GM19035 (cell line): ENCODE data around the gene HDAC5.
"Not testable (repeated sequence)": the region's sequence is repeated elsewhere in the genome, so short reads cannot be mapped to it uniquely, and the experiment has no call there.

ENCODE experiments used
- ATAC-seq: cut with Tn5 transposase; IDR thresholded peaks from one replicate; pipeline ENCODE4 v1.9.1; 2021; ENCODE audit not compliant: unreplicated experiment

The HDAC5 gene

GRCh38 chr17:44071198-44071520, 52.3 kb downstream of the HDAC5 start:
- ATAC-seq = no peak

GRCh38 chr17:44070455-44071197, 52.8 kb downstream of the HDAC5 start, which contains the start of gene G6PC3:
TSS of gene G6PC3 (plus strand) at chr17:44070735. CDS start at chr17:44070966, 231 bp downstream.
- peak; percentile 74 for ATAC-seq

DNA sequence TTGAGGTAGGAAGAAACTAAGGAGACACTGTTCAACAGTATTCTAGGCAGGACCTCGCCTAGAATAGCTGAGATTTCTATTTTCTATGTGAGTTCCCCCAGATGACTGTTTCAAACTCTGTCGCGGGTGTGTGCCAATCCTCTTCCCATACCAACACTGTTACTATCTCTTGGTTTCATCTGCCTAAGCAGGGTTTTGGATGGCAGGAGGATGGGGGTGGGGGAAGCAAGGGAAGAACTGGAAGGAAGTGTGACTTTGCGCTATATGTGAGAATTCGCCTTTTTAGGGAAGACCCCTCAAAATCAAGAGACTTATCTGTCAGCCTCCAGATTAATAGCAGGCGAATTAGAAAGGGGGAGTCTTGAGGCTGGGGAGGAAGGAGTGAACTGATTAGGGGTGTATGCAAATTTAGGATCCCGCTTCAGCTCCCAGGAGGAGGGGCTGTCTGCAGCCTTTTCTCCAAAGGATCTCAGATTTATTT, 53.4 kb downstream of the HDAC5 start:
- no peak for ATAC-seq

DNA sequence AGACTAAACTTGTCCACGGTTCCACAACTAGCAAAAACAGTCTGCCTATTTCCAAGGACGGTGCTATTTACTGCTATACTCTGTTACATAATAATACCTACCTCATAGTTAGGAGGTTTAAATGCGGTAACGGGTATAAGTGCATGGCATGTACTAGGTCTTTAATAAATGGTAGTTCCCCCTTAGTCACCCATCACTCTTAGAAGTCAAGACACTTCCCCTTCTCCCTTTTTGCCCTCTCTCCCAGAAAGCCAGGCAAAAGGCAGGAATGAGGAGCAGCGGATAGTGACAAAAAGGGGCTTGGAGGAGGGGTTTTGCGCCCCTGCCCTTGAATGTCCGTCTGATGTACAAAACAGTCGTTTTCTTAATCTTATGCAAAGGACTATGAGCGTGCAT, 55.9 kb downstream of the HDAC5 start:
- no peak for ATAC-seq

DNA sequence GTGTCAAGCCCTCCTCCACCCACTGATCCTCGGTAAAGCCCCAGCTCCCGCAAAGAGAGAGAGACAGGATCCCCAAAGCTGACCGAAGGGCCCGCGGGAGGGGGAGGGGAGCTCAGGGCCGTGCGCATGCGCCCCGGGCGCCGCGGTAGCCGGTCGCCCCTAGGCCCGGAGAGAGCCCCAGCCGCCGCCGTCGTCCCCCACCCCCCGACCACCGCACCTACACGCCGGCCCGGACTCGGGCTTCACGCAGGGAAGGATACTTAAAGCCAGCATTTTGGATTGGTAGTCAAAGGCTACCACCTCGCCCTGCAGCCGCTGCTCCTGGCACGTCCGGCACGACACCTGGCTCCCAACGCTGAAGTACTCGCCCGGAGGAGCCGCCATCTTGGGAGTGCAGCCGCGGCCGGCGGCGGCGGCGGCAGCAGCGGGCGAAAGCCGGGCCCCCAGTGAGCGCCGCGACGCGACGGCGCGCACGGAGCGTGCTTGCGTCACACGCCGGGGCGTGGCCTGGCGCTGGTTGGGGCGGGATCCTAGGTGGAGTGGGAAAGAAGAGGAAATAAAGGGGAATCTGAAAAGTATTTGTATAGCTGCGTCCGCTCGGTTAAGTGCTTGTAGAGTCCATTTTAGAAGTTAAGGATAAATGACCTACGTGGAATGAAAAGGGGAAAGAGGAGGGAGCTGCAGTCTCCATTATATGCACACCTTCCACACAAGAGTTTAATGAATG, 57.1 kb downstream of the HDAC5 start, which contains the start of gene LSM12:
TSS of gene LSM12 (minus strand) at position 468 of the 727 bp plus-strand sequence. CDS start at position 384, 84 bp downstream.
- ATAC-seq = peak; percentile 70

DNA sequence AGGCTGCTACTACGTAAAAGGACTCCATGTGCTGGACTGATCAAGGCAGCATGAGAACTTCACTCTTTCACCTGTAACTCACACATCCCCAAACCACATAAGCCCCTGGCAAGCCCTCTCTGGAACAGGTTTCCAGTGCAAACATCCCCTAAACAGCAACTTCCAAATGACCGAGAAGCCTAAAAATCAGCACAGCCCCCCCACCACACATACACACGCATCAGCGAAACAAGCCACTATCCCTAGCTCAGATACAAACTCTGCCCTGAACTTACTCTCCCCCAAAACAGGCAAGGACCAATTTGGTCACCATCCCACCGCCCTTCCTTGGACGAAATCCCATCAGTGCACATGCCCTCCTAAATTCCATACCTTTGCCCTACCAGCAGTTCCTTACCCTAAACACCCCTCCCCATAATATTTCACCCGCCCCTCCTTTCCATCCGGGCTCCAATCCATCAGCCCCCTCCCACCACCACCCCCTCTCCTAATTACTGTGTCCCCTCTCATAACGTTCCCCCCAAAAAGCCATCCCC, 57.7 kb downstream of the HDAC5 start:
- ATAC-seq = no peak

DNA sequence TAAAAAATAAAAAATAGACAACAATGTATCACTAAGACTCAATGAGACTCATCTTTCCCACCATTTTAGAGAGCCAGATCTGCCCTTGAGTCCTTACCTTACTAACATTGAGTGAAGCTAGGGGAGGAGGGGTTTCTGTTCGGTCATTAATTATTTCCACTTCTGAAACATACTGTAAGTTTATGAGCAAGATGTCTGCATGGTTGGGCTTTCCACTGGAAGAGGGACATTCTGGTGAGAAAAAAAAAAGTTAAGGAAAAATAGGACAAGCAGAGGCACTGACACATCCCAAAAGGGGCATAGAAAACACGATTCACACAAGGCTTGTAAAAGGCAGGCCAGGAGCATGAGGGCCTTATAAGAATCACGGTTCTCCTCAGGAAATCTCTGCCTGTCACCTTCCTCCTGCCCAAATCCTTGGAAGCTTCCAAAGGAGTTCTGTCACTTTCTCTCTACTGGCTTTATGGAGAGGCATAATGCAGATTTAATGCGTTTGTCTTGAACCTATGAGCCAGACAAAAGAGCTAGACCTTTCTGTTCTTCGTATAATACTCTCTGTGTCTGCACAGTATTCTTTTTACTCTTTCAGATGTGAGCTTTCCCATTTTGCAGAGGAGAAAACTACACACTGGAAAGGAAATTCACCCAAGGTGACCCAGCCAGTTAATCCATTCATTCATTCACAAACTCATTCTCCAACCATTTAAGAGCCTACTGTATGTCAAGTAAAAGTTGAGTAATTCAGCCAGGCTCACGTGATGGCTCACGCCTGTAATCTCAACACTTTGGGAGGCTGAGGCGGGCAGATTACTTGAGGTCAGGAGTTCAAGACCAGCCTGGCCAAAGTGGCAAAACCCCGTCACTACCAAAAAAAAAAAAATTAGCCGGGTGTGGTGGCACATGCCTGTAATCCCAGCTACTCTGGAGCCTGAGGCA, 59.5 kb downstream of the HDAC5 start:
- no peak for ATAC-seq

DNA sequence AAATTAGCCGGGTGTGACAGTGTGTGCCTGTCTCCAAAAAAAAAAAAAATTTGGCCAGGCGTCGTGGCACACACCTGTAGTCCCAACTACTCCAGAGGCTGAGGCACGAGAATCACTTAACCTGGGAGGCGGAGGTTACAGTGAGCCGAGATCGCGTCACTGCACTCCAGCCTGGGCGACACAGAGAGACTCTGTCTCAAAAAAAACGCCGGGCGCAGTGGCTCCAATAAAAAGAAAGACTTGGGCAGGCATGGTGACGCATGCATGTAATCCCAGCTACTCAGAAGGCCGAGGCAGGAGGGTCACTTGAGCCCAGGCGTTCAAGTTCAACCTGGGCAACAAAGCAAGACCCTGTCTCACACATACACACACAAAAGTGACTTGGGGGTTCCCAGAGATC, 60.6 kb downstream of the HDAC5 start:
- no peak for ATAC-seq

GRCh38 chr17:44061446-44061845, 62.0 kb downstream of the HDAC5 start:
- no peak for ATAC-seq

GRCh38 chr17:44059101-44059892, 64.1 kb downstream of the HDAC5 start:
- ATAC-seq = no peak

GRCh38 chr17:44053125-44053872, 70.1 kb downstream of the HDAC5 start:
- no peak for ATAC-seq

- ATAC-seq = no peak
These were observed 74.0 kb downstream of the HDAC5 start for GRCh38 chr17:44049294-44050060.

DNA sequence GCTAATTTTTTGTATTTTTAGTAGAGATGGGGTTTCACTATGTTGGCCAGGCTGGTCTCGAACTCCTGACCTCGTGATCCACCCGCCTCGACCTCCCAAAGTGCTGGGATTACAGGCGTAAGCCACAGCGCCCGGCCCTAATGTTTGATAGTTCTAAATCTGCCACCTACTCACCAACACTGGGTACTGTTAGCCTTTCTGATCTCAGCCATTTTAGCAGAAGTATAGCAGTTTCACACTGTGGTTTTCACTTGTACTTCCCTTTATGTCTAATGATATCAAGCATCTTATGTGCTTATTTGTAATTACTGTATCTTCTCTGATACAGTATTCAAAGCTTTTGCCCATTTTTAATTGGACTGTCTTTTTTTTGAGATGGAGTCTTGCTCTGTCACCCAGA, 76.5 kb downstream of the HDAC5 start:
- ATAC-seq = not testable (repeated sequence)

GRCh38 chr17:44045486-44045885, 78.0 kb downstream of the HDAC5 start:
- ATAC-seq = no peak

- ATAC-seq = no peak
These were observed 79.4 kb downstream of the HDAC5 start for GRCh38 chr17:44044071-44044470.

DNA sequence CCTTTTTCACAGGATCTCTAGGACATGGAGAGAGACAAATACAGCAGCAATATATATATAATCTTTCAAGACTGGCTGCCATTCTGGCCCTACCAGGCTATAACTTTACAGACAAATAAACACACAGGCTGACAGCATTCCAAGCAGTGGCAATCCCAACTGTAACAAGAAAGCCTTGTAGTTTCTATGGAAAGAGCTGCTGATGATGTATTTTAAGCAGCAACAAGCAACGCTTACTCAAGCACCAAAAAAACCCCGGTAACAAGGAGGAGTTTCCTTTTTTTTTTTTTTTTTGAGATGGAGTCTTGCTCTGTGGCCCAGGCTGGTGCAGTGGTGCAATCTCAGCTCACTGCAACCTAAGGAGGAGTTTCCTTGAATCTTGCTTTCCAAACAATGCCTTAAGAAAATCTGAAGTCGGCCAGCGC, 80.2 kb downstream of the HDAC5 start:
- ATAC-seq = no peak

- no peak for ATAC-seq
These were observed 83.4 kb downstream of the HDAC5 start for GRCh38 chr17:44039829-44040635.

DNA sequence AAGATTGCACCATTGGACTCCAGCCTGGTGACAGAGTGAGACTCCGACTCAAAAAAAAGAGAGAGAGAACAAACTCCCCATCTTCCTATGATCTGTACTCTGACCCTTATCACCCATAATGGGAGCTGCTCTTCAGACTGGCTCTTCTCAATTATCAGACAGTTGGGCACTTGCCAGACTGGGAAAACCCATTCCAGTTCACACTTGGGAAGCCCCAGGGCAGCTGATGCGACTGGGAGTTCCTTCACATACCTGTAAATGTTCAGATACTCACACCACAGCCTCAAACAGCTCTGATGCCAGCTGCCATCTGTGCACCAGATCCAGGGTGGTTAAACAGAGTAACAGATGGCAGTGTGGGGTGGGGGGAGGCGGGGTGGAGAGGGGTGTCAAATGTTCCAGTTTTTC, 84.8 kb downstream of the HDAC5 start:
- ATAC-seq = no peak
